Measurements from ENCODE around the gene CWC27.

GRCh38 chr5:64836786-64837185, 68.1 kb downstream of the CWC27 start:
- no peak for TF ChIP-seq RNF2 (IDR thresholded peaks at IDR 0.05; ENCODE audit: borderline replicate concordance, low read depth)
- TF ChIP-seq RAD21 (conservative IDR thresholded peaks at IDR 0.05 in 1 of 2, IDR thresholded peaks at IDR 0.05 in 1 of 2) = no peak
- no peak for TF ChIP-seq BHLHE40 (IDR thresholded peaks at IDR 0.05; ENCODE audit: low read depth, low read length)
- no peak for TF ChIP-seq CTCF (IDR thresholded peaks at IDR 0.05)
- TF ChIP-seq MAX (IDR thresholded peaks at IDR 0.05) = no peak
- TF ChIP-seq POLR2A (IDR thresholded peaks at IDR 0.05; ENCODE audit: low read length) = no peak
- TF ChIP-seq CBX8 (IDR thresholded peaks at IDR 0.05) = no peak
- TF ChIP-seq USF2 (IDR thresholded peaks at IDR 0.05) = no peak
- TF ChIP-seq JUNB (IDR thresholded peaks at IDR 0.05) = no peak
- no peak for TF ChIP-seq HOXA7 (CRISPR knock-in tag; IDR thresholded peaks at IDR 0.05)
